ENCODE results near the gene TSACC. TPM values are rescaled to one million over a fixed set of nuclear protein-coding genes. Genes with fewer than 3 reads are reported as not detected.
"Not testable (repeated sequence)": the region's sequence is repeated elsewhere in the genome, so short reads cannot be mapped to it uniquely, and the experiment has no call there.

The TSACC gene
- total RNA-seq, 4 donors from 2014 or later = not detected

- DNase-seq = no peak
- no peak for TF ChIP-seq POLR2A (IDR thresholded peaks at IDR 0.05)
- TF ChIP-seq, protein P1, sequence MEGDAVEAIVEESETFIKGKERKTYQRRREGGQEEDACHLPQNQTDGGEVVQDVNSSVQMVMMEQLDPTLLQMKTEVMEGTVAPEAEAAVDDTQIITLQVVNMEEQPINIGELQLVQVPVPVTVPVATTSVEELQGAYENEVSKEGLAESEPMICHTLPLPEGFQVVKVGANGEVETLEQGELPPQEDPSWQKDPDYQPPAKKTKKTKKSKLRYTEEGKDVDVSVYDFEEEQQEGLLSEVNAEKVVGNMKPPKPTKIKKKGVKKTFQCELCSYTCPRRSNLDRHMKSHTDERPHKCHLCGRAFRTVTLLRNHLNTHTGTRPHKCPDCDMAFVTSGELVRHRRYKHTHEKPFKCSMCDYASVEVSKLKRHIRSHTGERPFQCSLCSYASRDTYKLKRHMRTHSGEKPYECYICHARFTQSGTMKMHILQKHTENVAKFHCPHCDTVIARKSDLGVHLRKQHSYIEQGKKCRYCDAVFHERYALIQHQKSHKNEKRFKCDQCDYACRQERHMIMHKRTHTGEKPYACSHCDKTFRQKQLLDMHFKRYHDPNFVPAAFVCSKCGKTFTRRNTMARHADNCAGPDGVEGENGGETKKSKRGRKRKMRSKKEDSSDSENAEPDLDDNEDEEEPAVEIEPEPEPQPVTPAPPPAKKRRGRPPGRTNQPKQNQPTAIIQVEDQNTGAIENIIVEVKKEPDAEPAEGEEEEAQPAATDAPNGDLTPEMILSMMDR (IDR thresholded peaks at IDR 0.05) = no peak
- no peaks in the 10 kb centered on the region for H3K9me3 ChIP-seq
- H3K27ac ChIP-seq = peak overlapping the region; percentile 54 to 90 (median 75)
- no peaks in the 10 kb centered on the region for H3K27me3 ChIP-seq
- H3K4me1 ChIP-seq = peaks cover 0 to 19% (median 0%) of the 10 kb centered on the region in 4 donors
- peaks cover 0 to 34% (median 0%) of the 10 kb centered on the region in 3 donors for H3K36me3 ChIP-seq
- peak overlapping the region; percentile 54 to 88 (median 70) for H3K4me3 ChIP-seq
Measured at GRCh38 chr1:156337052-156337887, 1.1 kb upstream of the TSACC start.

DNA sequence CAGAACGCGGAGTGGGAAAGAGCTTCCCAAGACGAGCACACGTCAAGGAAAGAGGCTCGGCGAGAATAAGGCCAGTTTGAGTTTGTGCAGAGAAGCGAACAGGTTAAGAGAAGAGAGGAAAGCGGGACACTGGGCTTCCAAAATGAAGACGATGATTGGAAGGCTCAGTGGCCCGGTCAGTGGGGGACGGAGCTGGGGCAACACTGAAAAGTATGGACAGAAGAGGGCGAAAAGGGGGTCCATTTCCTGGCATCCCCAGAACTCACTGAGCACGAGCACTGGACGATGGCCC lies 492 bp upstream of the TSACC start:
- Histone ChIP-seq H3K27me3 (no peaks in the 10 kb centered on the region), H3K36me3 (peaks cover 0 to 28% (median 0%) of the 10 kb centered on the region in 3 donors), H3K9me3 (no peaks in the 10 kb centered on the region), H3K27ac (peak overlapping the region; percentile 54 to 90 (median 75)), H3K4me1 (peaks cover 0 to 19% (median 0%) of the 10 kb centered on the region in 4 donors), H3K4me3 (peak overlapping the region; percentile 54 to 88 (median 70))
- no peak for DNase-seq
- TF ChIP-seq, protein P1 (IDR thresholded peaks at IDR 0.05) = no peak
- TF ChIP-seq POLR2A (IDR thresholded peaks at IDR 0.05) = no peak

DNA sequence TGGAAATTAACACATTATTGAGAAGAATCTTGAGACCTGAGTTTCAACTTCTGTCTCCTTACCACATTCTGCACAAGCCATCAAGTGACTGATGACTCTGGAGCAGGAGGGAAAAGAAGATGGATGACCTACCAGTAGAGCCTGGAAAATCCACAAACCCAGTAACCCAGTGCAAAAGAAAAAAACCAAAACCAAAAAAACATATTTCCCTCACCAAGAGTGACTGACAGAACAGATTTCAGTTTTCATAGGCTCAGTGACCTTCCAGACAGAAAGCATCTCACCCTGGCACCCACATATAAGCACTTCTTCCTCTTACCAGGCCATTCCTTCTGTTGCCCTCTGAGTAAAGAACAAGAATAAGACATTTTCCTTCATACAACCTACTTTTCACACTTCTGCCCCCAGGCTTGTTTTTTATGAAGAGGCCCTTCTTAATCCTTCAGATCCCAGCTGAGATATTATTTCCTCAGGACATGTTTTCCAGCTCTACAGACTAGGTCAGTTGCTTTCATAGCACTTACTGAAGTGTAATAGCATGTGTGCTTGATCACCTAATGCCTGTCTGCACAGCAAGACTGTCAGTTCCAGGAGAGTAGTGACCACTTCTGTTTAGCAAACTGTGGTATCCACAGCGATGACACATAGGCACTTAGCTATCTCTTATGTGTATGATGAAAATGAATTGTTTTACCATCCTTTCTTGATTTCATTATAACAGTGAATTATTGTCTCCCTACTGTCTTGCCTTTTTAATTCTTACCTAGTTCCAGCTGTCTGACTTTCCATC lies 4.0 kb downstream of the TSACC start:
- TF ChIP-seq, protein P1 (IDR thresholded peaks at IDR 0.05) = no peak
- no peak for TF ChIP-seq POLR2A (IDR thresholded peaks at IDR 0.05)
- peaks cover 0 to under 1% (median 0%) of the 10 kb centered on the region in 4 donors for H3K4me1 ChIP-seq
- H3K36me3 ChIP-seq = no peaks in the 10 kb centered on the region
- no peak for DNase-seq
- no peaks in the 10 kb centered on the region for H3K9me3 ChIP-seq
- no peaks in the 10 kb centered on the region for H3K27me3 ChIP-seq
- no peak overlapping the region for H3K27ac ChIP-seq
- H3K4me3 ChIP-seq = no peak overlapping the region

DNA sequence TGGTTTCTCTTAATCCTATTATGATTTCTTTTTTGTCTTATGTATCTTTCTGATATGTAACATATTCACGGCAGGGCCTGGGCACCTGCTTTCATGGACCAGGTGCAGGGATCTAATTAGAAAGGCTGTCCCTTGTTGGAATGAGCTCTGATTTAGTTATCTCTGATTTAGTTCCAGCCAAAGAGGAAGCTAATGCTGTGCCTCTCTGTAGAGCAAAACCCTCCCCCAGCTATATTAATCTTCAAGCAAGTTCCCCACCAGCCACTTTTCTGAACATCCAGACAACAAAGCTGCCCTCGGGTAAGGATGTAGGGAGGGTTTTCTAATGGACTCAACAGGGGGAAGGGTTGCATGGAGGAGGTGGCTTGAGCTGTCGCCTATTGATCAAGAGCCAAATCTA lies 6.1 kb downstream of the TSACC start:
- DNase-seq = no peak
- Histone ChIP-seq H3K27ac (no peak overlapping the region), H3K4me3 (no peak overlapping the region), H3K4me1 (no peaks in the 10 kb centered on the region), H3K36me3 (no peaks in the 10 kb centered on the region), H3K9me3 (no peaks in the 10 kb centered on the region), H3K27me3 (no peaks in the 10 kb centered on the region)
- TF ChIP-seq, protein P1 (IDR thresholded peaks at IDR 0.05) = no peak
- no peak for TF ChIP-seq POLR2A (IDR thresholded peaks at IDR 0.05)

GRCh38 chr1:156346035-156346434 lies 7.7 kb downstream of the TSACC start:
- not testable (repeated sequence) for H3K27ac ChIP-seq, H3K9me3 ChIP-seq, H3K27me3 ChIP-seq, H3K4me1 ChIP-seq, DNase-seq, H3K4me3 ChIP-seq, H3K36me3 ChIP-seq

GRCh38 chr1:156346636-156347035 lies 8.3 kb downstream of the TSACC start:
- Histone ChIP-seq H3K27me3 (no peaks in the 10 kb centered on the region), H3K9me3 (no peaks in the 10 kb centered on the region), H3K36me3 (no peaks in the 10 kb centered on the region), H3K4me1 (no peaks in the 10 kb centered on the region), H3K4me3 (no peak overlapping the region), H3K27ac (no peak overlapping the region)
- no peak for DNase-seq
- TF ChIP-seq, protein P1 (IDR thresholded peaks at IDR 0.05) = no peak
- no peak for TF ChIP-seq POLR2A (IDR thresholded peaks at IDR 0.05)

All from Peyer's patch (tissue), 4 donors.